HepG2 (cell line): ENCODE results near the gene TSPYL2.

ENCODE experiments used
- HMGA1 ChIP-seq: sonication (generic); formaldehyde crosslinking; conservative IDR thresholded peaks from 2 replicates; pipeline ENCODE4 v1.4.0; 2020; ENCODE audit warnings: missing genetic modification reagents
- ZMYM2 ChIP-seq: sonication (generic); formaldehyde crosslinking; IDR thresholded peaks from 2 replicates; pipeline ENCODE4 v1.8.0; 2022; ENCODE audit warnings: mild to moderate bottlenecking, missing genetic modification reagents

- TF ChIP-seq HMGA1 (CRISPR knock-in tag) = no peak
- TF ChIP-seq ZMYM2 (CRISPR knock-in tag) = no peak
These were observed 9.2 kb downstream of the TSPYL2 start for GRCh38 chrX:53091354-53091753.
